Effector CD8-positive, alpha-beta T cell (primary cell): ENCODE measurements around the gene CFAP58.
"Not testable (repeated sequence)": the region's sequence is repeated elsewhere in the genome, so short reads cannot be mapped to it uniquely, and the experiment has no call there.

Experiments used
- DNase-seq: peaks from one replicate; lab custom pipeline; 2025; lab: John Stamatoyannopoulos, UW

The CFAP58 gene

GRCh38 chr10:104433669-104434068, 80.0 kb downstream of the CFAP58 start:
- DNase-seq = no peak

GRCh38 chr10:104434601-104435000, 81.0 kb downstream of the CFAP58 start:
- no peak for DNase-seq

GRCh38 chr10:104435822-104436221, 82.2 kb downstream of the CFAP58 start:
- DNase-seq = no peak

- no peak for DNase-seq
Observed at GRCh38 chr10:104437226-104437625, 83.6 kb downstream of the CFAP58 start.

- no peak for DNase-seq
Observed at GRCh38 chr10:104440221-104440620, 86.6 kb downstream of the CFAP58 start.

- DNase-seq = no peak
Observed at GRCh38 chr10:104441329-104442000, 87.8 kb downstream of the CFAP58 start.

- no peak for DNase-seq
Observed at GRCh38 chr10:104445359-104445758, 91.7 kb downstream of the CFAP58 start.

GRCh38 chr10:104446151-104446550, 92.5 kb downstream of the CFAP58 start:
- DNase-seq = no peak

- DNase-seq = no peak
Observed at GRCh38 chr10:104447331-104447730, 93.7 kb downstream of the CFAP58 start.

- DNase-seq = no peak
Observed at GRCh38 chr10:104447906-104448305, 94.3 kb downstream of the CFAP58 start.

- no peak for DNase-seq
Observed at GRCh38 chr10:104449391-104449790, 95.8 kb downstream of the CFAP58 start.

- DNase-seq = no peak
Observed at GRCh38 chr10:104450490-104450889, 96.9 kb downstream of the CFAP58 start.

- no peak for DNase-seq
Observed at GRCh38 chr10:104450954-104451353, 97.3 kb downstream of the CFAP58 start.

- no peak for DNase-seq
Observed at GRCh38 chr10:104452977-104453376, 99.3 kb downstream of the CFAP58 start.

- no peak for DNase-seq
Observed at GRCh38 chr10:104456802-104457542, 103.3 kb downstream of the CFAP58 start.

GRCh38 chr10:104457543-104457828, 103.9 kb downstream of the CFAP58 start:
- no peak for DNase-seq

- DNase-seq = not testable (repeated sequence)
Observed at GRCh38 chr10:104465575-104465974, 111.9 kb downstream of the CFAP58 start.

- not testable (repeated sequence) for DNase-seq
Observed at GRCh38 chr10:104468818-104469217, 115.2 kb downstream of the CFAP58 start.

GRCh38 chr10:104472505-104472904, 118.9 kb downstream of the CFAP58 start:
- DNase-seq = no peak

- DNase-seq = no peak
Observed at GRCh38 chr10:104472957-104473745, 119.5 kb downstream of the CFAP58 start.

GRCh38 chr10:104478380-104478779, 124.7 kb downstream of the CFAP58 start:
- no peak for DNase-seq

GRCh38 chr10:104479906-104480593, 126.4 kb downstream of the CFAP58 start:
- no peak for DNase-seq
